Stimulated activated CD8-positive, alpha-beta memory T cell treated with anti-CD3 and anti-CD28 coated beads, Interleukin-4, amount 100 ng/mL, for 4 hours (primary cell): Measurements from ENCODE around the gene SLC25A44.
A peak's percentile ranks its signal among the peaks of the same experiment; 100 is the strongest.
"Not testable (repeated sequence)": the region's sequence is repeated elsewhere in the genome, so short reads cannot be mapped to it uniquely, and the experiment has no call there.

Experiments used
- DNase-seq, 2 donors: peaks; one replicate each; pipeline ENCODE4 v3.0.0-alpha.2; 2020; ENCODE audit warnings: low read depth in 2 of 2, low spot score in 1 of 2

The SLC25A44 gene

DNA sequence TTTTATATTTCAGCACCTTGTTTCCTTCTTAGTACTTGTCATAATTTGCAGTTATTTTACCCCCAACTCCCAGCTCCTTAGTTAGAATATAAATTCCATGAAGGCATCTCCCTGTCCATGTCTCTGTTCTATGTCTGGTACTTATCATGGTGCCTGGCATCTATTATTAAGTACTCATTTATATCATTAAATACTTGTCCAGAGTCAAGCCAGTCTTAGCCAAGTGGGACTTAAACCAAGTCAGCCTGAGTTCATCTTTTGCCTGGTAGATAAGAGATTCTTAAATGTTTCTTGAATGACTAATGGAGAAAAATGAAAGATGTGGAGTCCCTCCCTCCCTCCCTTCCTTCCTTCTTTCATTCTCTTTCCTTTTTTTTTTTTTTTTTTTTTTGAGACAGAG, 9.4 kb downstream of the SLC25A44 start:
- no peak for DNase-seq

DNA sequence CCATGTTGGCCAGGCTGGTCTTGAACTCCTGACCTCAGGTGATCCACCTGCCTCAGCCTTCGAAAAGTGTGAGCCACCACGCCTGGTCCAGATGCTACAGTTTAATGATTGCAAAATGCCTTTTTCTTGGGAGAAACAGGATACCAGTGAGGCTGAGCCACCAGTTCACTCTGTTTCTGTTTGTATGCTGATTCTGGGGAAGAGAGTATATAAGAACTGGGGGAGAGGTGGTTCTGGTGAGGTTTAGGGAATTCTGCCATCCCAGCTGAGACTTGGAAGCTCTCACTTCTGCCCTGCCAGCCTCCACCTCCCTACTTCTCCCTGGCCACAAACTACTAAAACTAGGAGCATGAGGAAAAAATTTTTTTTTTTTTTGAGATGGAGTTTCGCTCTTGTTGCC, 10.8 kb downstream of the SLC25A44 start:
- no peak for DNase-seq

DNA sequence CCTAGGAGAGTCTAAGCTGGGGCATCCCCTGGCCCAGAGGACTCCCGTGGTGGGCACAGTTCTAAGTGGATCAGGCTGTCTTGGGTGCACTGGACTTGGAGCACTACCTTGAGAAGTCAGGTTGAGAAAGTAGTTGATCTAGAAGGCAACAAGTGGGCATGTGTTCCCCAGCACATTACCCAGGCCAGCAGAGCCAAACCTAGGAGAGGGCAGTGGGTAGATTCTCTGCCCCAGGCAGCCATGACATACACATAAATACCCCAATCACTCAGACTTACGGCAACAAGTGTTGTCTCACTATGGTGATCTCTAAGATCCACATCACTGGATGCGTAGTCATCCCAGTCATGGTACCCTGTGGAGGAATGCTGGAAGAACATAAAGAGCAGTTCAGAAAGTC, 17.3 kb downstream of the SLC25A44 start:
- no peak for DNase-seq

DNA sequence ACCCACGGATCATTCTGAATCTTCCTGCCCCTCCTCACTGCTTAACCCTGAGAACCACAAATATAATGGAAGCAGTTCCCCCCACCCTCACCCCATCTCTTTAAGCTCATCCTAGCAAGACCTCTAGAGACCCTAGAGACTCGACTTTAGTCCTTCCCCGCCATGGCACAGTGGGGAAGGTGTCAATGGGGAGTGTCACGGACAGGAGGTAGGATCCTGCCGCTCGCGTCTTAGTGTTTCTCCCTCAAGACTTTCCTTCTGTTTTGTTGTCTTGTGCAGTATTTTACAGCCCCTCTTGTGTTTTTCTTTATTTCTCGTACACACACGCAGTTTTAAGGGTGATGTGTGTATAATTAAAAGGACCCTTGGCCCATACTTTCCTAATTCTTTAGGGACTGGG, 18.2 kb downstream of the SLC25A44 start:
- no peak for DNase-seq

DNA sequence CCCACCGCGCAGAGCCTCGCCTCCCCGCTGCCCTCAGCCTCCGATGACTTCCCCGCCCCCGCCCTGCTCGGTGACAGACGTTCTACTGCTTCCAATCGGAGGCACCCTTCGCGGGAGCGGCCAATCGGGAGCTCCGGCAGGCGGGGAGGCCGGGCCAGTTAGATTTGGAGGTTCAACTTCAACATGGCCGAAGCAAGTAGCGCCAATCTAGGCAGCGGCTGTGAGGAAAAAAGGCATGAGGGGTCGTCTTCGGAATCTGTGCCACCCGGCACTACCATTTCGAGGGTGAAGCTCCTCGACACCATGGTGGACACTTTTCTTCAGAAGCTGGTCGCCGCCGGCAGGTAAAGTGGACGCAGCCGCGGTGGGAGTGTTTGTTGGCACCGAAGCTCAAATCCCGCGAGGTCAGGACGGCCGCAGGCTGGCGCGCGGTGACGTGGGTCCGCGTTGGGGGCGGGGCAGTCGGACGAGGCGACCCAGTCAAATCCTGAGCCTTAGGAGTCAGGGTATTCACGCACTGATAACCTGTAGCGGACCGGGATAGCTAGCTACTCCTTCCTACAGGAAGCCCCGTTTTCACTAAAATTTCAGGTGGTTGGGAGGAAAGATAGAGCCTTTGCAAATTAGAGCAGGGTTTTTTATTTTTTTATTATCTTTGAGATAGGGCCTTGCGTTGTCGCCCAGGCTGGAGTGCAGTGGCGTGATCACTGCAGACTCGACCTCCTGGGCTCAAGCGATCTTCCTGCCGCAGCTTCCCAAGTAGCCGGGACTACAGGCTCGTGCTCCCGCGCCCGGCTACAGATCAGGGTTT, 19.1 kb downstream of the SLC25A44 start, which contains the start of gene PMF1:
Gene PMF1 (plus strand): TSS at position 175 of the 811 bp plus-strand sequence. CDS start 9 bp downstream, at position 184.
- peak; percentile 89 to 93 for DNase-seq

DNA sequence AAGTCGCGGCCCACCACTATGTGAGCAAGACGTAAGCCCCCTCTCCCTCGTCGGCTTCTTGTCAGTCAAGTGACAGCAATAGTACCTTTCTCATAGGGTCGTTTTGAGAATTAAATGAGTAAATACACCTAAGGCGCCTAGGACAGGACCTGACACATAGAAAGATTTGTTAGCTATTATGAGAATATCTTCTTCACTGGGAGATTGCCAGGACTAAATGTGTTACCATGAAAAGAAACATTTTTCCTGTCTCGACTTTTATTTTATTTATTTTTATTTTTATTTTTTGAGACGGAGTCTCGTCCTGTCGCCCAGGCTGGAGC, 19.7 kb downstream of the SLC25A44 start:
- DNase-seq = no peak

DNA sequence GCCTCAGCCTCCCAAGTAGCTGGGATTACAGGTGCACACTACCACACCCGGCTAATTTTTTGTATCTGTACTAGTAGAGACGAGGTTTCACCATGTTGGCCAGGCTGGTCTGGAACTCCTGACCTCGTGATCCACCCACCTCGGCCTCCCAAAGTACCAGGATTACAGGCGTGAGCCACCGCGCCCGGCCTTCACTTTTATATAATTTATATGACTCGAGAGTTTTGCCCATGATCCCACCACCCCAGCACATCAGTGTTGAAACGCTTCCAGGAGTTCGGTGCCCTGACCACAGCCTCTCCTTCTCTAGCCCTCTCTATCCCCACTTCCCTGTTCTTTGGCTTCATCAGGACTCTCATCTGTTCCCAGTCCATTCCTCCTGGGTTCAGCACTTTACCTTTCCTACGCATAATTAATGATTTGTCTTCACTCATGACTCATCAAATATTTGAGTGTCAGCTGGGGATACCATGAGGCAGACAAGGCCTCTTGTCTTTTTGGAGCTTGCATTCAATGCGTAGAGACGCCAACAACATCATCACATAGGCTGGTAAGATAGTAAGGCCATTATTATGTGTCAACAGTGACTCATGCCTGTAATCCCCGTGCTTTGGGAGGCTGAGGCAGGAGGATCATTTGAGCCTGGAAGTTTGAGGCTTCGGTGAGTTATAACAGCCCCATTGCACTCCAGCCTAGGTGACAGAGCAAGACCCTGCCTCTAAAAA, 20.3 kb downstream of the SLC25A44 start:
- DNase-seq = no peak

DNA sequence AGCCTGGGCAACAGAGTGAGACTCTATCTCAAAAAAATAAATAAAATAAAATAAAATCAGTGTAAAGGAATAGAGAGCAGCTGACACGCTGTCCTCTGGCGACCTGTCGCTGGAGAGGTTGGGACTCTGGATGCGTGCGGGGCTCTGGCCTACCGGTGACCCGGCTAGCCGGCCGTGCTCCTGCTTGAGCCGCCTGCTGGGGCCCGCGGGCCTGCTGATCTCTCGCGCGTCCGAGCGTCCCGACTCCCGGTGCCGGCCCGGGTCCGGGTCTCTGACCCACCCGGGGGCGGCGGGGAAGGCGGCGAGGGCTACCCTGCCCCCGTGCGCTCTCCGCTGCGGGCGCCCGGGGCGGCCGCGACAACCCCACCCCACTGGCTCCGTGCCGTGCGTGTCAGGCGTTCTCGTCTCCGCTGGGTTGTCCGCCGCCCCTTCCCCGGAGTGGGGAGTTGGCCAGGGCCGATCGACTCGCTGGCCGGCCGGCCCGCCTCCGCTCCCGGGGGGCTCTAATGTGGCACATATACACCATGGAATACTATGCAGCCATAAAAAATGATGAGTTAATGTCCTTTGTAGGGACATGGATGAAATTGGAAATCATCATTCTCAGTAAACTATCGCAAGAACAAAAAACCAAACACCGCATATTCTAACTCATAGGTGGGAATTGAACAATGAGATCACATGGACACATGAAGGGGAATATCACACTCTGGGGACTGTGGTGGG, 22.6 kb downstream of the SLC25A44 start:
- DNase-seq = not testable (repeated sequence)

DNA sequence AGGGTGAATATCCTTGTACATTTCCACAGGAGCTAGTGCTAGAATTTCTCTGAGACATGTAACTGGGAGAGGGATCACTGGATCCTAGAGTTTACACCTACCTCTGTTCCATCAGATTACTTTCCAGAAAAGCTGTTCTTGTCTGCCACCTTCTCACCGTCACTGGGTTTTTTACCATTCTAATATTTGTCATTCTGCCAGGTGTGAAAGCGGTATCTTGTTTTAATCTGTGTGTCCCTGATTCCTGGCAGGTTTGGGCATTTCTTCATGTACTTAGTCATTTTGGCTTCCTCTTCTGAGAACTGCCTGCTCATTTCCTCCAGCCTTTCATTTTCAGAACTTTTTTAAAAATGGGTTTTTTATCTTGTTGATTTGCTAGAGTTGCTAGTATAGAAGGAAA, 24.0 kb downstream of the SLC25A44 start:
- no peak for DNase-seq

DNA sequence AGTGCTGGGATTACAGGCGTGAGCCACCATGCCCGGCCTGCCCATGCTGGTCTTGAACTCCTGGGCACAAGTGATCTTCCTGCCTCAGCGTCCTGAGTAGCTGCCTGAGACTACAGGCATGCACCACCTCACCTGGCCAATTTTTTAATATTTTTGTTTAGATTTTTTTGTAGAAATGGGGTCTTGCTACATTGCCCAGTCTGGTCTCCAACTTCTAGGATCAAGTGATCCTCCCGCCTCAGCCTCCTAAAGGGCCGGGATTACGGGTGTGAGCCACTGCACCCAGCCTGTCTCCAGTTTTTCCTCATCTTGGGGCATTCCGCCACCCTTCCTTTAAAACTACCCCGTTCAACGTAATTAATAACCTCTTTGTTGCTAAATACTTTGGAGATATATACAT, 26.3 kb downstream of the SLC25A44 start:
- no peak for DNase-seq

DNA sequence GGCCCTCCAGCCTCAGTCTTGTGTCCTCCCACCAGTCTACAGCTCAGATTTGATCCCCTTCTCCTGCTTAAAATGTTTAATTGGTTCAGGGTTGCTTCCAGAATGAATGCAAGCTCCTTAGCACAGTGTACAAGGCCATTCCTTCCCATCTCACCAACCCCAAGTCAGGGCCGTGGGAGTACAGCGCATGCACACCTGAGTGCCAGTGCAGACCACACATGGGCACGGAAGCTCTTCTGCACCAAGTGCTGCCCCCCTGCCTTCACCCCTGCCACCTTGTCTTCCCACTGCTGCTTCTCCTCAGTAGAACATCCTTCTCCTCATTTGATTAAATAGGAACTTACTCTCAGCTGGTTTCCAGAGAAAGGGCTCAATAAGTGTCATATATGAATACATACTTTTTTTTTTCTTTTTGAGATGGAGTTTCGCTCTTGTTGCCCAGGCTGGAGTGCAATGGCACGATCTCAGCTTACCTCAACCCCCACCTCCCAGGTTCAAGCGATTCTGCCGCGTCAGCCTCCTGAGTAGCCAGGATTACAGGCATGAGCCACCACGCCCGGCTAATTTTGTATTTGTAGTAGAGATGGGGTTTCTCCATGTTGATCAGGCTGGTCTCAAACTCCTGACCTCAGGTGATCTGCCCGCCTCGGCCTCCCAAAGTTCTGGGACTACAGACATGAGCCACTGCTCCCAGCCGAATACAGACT, 28.2 kb downstream of the SLC25A44 start:
- DNase-seq = no peak

DNA sequence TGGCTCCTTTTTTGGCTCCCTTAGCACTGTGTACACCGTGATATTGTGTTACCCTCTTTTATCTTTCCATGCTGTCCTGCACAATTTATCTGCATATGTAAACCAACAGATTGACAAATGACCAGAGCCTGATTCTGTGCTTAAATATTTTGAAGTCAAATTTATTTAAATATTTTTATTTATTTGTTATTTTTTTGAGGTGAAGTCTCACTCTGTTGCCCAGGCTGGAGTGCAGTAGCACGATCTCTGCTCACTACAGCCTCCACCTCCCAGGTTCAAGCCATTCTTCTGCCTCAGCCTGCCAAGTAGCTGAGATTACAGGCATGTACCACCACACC, 31.7 kb downstream of the SLC25A44 start:
- DNase-seq = no peak

DNA sequence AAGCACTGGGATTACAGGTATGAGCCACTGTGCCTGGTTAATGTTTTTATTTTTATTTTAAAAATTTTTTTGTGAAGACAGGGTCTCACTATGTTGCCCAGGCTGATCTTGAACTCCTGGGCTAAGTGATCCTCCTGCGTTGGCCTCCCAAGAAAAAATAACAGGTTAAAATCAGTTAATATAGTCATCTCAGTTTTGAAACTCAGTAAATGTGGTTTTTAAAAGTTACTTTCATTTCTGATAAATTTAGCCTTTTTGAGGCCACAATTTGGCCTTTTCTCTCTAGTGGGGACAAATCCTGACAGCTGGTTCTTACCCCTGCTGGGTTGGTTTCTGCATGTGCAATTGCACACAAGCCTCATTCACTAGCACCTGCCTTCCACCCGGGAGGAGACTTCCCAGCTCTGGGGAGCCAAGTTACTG, 32.2 kb downstream of the SLC25A44 start:
- no peak for DNase-seq

DNA sequence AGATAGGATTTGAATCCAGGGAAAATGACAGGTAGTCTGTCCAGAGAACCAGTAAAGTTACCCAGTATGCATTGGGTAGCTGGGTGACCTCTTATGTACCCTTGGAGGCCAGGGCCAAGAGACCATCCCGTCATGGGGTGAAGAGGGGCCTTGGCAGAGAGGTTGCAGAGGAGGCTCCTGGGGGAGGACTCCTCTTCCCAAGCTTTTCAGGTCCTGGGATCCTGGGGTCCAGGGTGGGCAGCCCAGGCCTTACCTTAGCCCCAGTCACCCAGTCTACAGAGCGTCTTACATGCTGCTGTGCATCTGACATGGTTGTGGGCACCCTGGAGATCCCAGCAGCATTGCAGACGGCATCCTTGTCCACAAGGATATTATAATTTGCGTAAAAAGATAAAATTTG, 32.9 kb downstream of the SLC25A44 start:
- no peak for DNase-seq

DNA sequence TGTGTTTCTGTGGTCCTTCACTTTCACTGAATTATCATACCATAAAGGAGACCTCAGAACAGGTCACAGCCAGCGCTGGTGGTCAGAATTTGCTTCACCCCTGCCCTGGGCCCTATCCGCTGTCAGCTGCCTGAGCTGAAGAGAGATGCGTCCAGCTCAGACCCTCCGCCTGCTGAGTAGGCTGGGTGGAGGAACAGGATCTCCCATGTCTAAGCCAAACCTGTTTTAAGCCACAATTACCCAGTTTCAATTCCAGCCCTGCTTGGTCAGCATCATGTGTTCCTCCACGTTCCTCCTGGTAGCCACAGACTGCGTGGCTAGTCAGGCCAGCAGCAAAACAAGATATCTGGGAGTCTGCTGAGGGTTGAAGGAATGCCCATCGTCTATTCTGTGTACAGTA, 34.6 kb downstream of the SLC25A44 start:
- no peak for DNase-seq

DNA sequence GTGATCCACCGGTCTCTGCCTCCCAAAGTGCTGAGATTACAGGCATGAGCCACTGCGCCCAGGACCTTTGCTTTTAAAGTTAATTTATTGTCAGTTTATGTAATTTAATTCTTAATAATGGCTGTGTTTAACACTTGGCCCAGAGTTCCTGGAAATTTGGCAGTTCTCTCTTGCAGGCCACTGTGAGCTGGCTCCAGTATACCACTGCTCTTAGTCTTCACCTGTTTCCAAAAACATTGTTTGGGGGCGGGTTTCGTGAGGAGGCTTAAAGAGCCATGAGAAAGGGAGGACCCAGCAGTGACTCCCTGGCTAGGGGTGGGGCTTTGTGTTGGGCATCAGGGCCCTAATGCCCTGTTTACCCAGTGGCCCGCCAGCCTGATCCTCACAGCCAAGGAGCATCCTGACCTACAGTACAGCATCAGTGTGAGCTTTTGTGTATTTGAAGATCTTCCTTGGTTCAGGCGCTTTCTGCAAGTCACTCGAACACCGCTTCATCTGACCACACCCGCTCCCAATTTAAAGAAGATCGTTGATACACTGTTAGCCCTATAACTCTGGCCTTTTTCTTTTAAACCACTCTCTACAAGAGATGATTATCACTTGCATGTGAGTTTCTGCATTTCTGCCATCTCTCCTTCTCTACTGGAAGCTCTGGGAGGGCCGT, 36.0 kb downstream of the SLC25A44 start:
- DNase-seq = no peak

DNA sequence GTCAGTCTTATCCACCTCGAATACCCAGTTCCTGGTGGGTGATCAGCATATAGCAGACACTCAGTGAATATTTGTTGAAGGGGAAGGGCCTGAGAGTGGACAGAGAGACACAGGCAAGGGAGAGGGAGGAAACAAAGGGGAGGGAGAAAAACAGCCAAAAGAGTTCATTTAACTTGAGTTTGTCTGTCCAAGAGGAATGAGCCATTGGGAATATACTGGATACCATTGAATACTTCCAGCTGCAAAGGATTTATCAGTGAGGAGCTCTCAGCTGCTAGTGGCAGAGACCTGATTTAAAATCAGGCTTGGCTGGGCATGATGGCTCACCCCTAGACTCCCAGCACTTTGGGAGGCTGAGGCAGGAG, 36.6 kb downstream of the SLC25A44 start:
- no peak for DNase-seq

DNA sequence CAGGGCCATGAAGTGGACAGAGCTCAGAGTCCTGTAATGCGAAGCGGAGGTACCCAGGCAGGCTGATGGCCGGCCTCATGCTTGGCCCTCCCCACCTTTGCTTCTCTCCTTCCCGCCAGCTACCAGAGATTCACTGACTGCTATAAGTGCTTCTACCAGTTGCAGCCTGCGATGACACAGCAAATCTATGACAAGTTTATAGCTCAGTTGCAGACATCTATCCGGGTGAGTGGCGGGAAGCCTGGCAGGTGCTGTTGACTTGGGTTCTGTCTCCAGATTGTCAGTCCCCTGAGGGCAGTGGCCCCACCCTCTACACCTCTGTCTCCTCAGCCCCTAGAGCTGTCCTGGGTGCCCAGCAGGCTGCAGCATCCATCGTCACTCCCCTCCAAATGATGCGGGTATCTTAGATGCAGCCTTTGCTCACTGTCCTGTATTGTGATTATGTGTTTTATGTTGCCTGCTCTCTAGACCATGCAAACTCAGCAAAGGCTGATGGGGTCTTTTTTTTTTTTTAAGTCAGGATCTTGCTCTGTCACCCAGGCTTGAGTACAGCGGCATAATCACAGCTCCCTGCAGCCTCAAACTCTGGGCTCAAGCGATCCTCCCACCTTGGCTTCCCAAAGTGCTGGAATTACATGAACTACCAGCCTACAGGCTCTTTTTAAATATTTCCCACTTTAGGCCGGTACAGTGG, 38.4 kb downstream of the SLC25A44 start:
- DNase-seq = no peak

DNA sequence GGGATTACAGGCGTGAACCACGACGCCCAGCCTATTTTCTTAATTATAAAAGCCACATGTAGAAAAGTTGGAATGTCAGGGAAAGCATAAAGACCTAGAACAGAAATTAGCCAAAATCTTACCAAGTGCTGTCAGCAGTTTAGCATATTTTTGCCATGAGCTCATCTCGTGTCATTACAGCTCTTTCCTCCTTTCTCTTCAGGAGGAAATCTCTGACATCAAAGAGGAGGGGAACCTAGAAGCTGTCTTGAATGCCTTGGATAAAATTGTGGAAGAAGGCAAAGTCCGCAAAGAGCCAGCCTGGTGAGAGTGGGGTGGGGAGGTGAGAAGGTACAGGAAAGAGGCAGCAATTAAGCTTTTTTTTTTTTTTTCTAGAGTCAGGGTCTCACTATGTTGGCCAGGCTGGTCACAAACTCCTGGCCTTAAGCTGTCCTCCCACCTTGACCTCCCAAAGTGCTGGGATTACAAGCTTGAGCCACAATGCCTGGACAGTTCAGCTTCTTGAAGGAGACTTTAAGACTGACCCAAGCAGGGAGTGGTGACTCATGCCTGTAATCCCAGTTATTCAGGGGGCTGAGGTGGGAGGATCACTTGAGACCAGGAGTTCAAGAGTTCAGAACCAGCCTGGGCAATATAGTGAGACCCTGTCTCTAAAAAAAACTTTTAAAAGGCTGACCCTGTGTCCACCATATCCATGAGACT, 39.7 kb downstream of the SLC25A44 start:
- no peak for DNase-seq

DNA sequence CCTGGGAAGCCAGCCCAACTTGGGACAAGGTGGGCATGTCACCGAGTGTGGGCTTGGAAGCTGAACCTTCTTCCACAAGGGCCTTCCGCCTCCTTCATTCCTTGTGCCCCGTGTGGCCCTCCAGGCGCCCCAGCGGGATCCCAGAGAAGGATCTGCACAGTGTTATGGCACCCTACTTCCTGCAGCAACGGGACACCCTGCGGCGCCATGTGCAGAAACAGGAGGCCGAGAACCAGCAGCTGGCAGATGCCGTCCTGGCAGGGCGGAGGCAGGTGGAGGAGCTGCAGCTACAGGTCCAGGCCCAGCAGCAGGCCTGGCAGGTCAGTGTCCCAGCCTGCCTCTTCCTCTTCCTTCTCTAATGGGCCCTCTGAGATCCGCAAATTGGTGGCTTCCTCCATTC, 42.3 kb downstream of the SLC25A44 start:
- DNase-seq = no peak
